K562 (cell line): ENCODE results near the gene EFCAB8. TPM values are rescaled to one million over a fixed set of nuclear protein-coding genes. Genes with fewer than 3 reads are reported as not detected.
A peak's percentile ranks its signal among the peaks of the same experiment; 100 is the strongest.

Source experiments
- AFF4 ChIP-seq: sonication (generic); formaldehyde crosslinking; IDR thresholded peaks from 2 replicates; pipeline ENCODE4 v1.8.0; 2023; ENCODE audit warnings: mild to moderate bottlenecking, missing genetic modification reagents
- ARID1B ChIP-seq: fragments of 450-650 bp; IDR thresholded peaks from 2 replicates; pipeline ENCODE4 v1.6.1; 2016; ENCODE audit warnings: antibody characterized with exemption, mild to moderate bottlenecking, inconsistent platforms
- ARNT ChIP-seq, 2 experiments: fragments of 450-650 bp; IDR thresholded peaks; 2 replicates each; pipeline ENCODE4 v1.6.1; 2016; ENCODE audit warnings: mild to moderate bottlenecking in 1 of 2
- BCOR ChIP-seq: fragments of 450-650 bp; IDR thresholded peaks from 2 replicates; pipeline ENCODE4 v1.6.1; 2016
- NCOA1 ChIP-seq: fragments of 450-650 bp; IDR thresholded peaks from 2 replicates; pipeline ENCODE4 v1.6.1; 2016; ENCODE audit warnings: low read depth
- TFAP4 ChIP-seq: sonication (generic); formaldehyde crosslinking; IDR thresholded peaks from 2 replicates; pipeline ENCODE4 v1.8.0; 2022; ENCODE audit warnings: missing genetic modification reagents, mild to moderate bottlenecking, moderate library complexity, borderline replicate concordance
- XRCC5 ChIP-seq: fragments of 200-400 bp; formaldehyde crosslinking; IDR thresholded peaks from 2 replicates; pipeline ENCODE4 v1.6.1; 2017; ENCODE audit warnings: low read depth, mild to moderate bottlenecking, low read length
- polyA plus RNA-seq, 8 experiments: library from polyadenylated mRNA; depleted of rRNA in 4 of 8; stranded (reverse) in 5 of 8; unstranded in 3 of 8; fragments of >200 nt; fragmentation: Nextera tagmentation in 2 of 8; fragmentation: Illumina TruSeq in 1 of 8; extraction: Ambion mirVana in 2 of 8; extraction: Trizol in 1 of 8; gene quantifications; 2 replicates each; pipeline versions ENCODE4 v1.2.1 to v1.2.3, GENCODE V29; 2011 to 2014; ENCODE audit warnings: inconsistent platforms in 1 of 8, missing spikeins in 1 of 8
- total RNA-seq, 7 experiments: library from RNA; depleted of rRNA in 6 of 7; stranded (reverse); fragments of >200 nt in 6 of 7; fragmentation: Illumina TruSeq in 2 of 7; extraction: Trizol in 2 of 7; gene quantifications; 2 replicates each; pipeline versions ENCODE4 v1.2.1 to v1.2.3, GENCODE V29; 2011 to 2021; ENCODE audit warnings: low replicate concordance in 1 of 7
- TF ChIP-seq, protein P1 (sequence below): sonication (generic); formaldehyde crosslinking; IDR thresholded peaks from 2 replicates; pipeline ENCODE4 v1.8.0; 2022; ENCODE audit warnings: mild to moderate bottlenecking, missing genetic modification reagents

Gene EFCAB8
- total and polyA plus RNA-seq, 9 of the 15 experiments (the other 6 are each of a cell fraction or from before 2014, with no cell fraction given): 0.03 to 0.18 (median 0.11) TPM; not detected in 6

DNA sequence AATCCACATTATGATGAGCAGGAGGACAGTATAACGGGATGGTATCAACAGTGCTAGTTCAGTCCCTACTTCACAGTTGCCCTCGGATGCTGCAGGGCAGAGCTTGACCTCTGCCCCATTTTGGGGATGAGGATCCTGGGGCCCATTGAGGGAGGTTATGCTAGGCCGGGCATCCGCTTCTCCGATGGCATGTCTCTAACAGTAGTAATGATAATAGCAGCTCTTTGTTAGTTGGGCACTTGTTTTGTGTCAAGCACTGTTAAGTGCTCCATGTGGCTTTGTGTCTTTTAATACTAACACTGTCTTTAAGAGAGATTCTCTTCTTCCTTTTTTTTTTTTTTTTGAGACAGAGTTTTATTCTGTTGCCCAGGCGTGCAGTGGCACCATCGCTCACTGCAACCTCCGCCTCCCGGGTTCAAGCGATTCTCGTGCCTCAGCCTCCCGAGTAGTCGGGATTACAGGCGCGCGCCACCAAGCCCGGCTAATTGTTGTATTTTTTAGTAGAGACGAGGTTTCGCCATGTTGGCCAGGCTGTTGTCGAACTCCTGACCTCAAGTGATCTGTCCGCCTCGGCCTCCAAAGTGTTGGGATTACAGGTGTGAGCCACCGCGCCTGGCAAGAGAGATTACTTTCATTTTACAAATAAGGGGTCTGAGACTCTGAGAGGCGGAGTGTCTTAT, 37.9 kb upstream of the EFCAB8 start (continued):
- TF ChIP-seq NCOA1: no peak
- TF ChIP-seq XRCC5: no peak
- no peak for TF ChIP-seq ARID1B
- TF ChIP-seq AFF4 (CRISPR knock-in tag): no peak
- TF ChIP-seq ARNT (IDR thresholded peaks at IDR 0.05): no peak
- TF ChIP-seq, protein P1, sequence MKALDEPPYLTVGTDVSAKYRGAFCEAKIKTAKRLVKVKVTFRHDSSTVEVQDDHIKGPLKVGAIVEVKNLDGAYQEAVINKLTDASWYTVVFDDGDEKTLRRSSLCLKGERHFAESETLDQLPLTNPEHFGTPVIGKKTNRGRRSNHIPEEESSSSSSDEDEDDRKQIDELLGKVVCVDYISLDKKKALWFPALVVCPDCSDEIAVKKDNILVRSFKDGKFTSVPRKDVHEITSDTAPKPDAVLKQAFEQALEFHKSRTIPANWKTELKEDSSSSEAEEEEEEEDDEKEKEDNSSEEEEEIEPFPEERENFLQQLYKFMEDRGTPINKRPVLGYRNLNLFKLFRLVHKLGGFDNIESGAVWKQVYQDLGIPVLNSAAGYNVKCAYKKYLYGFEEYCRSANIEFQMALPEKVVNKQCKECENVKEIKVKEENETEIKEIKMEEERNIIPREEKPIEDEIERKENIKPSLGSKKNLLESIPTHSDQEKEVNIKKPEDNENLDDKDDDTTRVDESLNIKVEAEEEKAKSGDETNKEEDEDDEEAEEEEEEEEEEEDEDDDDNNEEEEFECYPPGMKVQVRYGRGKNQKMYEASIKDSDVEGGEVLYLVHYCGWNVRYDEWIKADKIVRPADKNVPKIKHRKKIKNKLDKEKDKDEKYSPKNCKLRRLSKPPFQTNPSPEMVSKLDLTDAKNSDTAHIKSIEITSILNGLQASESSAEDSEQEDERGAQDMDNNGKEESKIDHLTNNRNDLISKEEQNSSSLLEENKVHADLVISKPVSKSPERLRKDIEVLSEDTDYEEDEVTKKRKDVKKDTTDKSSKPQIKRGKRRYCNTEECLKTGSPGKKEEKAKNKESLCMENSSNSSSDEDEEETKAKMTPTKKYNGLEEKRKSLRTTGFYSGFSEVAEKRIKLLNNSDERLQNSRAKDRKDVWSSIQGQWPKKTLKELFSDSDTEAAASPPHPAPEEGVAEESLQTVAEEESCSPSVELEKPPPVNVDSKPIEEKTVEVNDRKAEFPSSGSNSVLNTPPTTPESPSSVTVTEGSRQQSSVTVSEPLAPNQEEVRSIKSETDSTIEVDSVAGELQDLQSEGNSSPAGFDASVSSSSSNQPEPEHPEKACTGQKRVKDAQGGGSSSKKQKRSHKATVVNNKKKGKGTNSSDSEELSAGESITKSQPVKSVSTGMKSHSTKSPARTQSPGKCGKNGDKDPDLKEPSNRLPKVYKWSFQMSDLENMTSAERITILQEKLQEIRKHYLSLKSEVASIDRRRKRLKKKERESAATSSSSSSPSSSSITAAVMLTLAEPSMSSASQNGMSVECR (CRISPR knock-in tag): peak; percentile 1; the same call in 1 of the 2 replicates
- TF ChIP-seq BCOR: no peak
- peak; percentile 28; the same call in 1 of the 2 replicates for TF ChIP-seq TFAP4 (CRISPR knock-in tag)
